Endometrial microvascular endothelial cells (primary cell): ENCODE measurements around the gene RGS3. TPM values are rescaled to one million over a fixed set of nuclear protein-coding genes. Genes with fewer than 3 reads are reported as not detected.

Experiments used
- in situ Hi-C: cut with HindIII; loops from 2 replicates; pipeline ENCODE4 v1.10.0; 2017; ENCODE audit warnings: low sequenced_read_pairs, low pct_unique_long_range_greater_than_20kb; ENCODE audit errors: inconsistent ontology term
- total RNA-seq: library from RNA; depleted of rRNA; stranded (reverse); fragments of >200 nt; gene quantifications from one replicate; pipeline ENCODE4 v1.2.3, GENCODE V29; 2015; ENCODE audit errors: inconsistent ontology term

Gene RGS3
- total RNA-seq, 1 donor from 2014 or later, result 106 TPM

- in situ Hi-C loops, result loop anchor here (5.0 kb wide), 1 partner anchor 35 kb away; no protein-coding TSS in a partner anchor
Observed at GRCh38 chr9:113617550-113617949, 154.0 kb downstream of the RGS3 start.

GRCh38 chr9:113618836-113619490 lies 155.4 kb downstream of the RGS3 start:
- in situ Hi-C loops, result loop anchor here (5.0 kb wide), 1 partner anchor 33 kb away; no protein-coding TSS in a partner anchor

GRCh38 chr9:113619491-113620376 lies 156.2 kb downstream of the RGS3 start:
- in situ Hi-C loops, result loop anchor here (5.0 kb wide), 1 partner anchor 33 kb away; no protein-coding TSS in a partner anchor

- in situ Hi-C loops, result no loop called here
Observed at GRCh38 chr9:113620377-113621161, 157.0 kb downstream of the RGS3 start.

- in situ Hi-C loops, result no loop called here
Observed at GRCh38 chr9:113621309-113621791, 157.8 kb downstream of the RGS3 start.

GRCh38 chr9:113621980-113622379 lies 158.5 kb downstream of the RGS3 start:
- in situ Hi-C loops, result no loop called here

- in situ Hi-C loops, result no loop called here
Observed at GRCh38 chr9:113622600-113623400, 159.3 kb downstream of the RGS3 start.

GRCh38 chr9:113623851-113624485 lies 160.4 kb downstream of the RGS3 start:
- in situ Hi-C loops, result no loop called here

GRCh38 chr9:113624721-113625120 lies 161.2 kb downstream of the RGS3 start:
- in situ Hi-C loops, result no loop called here

- in situ Hi-C loops, result no loop called here
Observed at GRCh38 chr9:113625486-113625885, 162.0 kb downstream of the RGS3 start.

- in situ Hi-C loops, result no loop called here
Observed at GRCh38 chr9:113626735-113627495, 163.4 kb downstream of the RGS3 start.

GRCh38 chr9:113628621-113629020 lies 165.1 kb downstream of the RGS3 start:
- in situ Hi-C loops, result no loop called here

- in situ Hi-C loops, result no loop called here
Observed at GRCh38 chr9:113630386-113631136, 167.0 kb downstream of the RGS3 start.

- in situ Hi-C loops, result no loop called here
Observed at GRCh38 chr9:113631137-113631765, 167.7 kb downstream of the RGS3 start.

- in situ Hi-C loops, result no loop called here
Observed at GRCh38 chr9:113631871-113632665, 168.5 kb downstream of the RGS3 start.
